Stimulated activated effector memory CD8-positive, alpha-beta T cell treated with anti-CD3 and anti-CD28 coated beads, Interleukin-12 subunit alpha, Interleukin-12 subunit beta, amount 100 ng/mL, for 72 hours (primary cell): ENCODE data around the gene PSEN1.

ENCODE experiments used
- ATAC-seq: fragments of 150-1000 bp; cut with Tn5 transposase; 2 replicates; pipeline ENCODE4 v1.10.0; 2021
- DNase-seq, 2 donors: peaks; one replicate each; pipeline ENCODE4 v3.0.0; 2021 to 2022; ENCODE audit warnings: low spot score in 2 of 2
- H3K27ac Mint-ChIP-seq: one replicate; pipeline ENCODE4 v1.8.0; 2022; ENCODE audit warnings: mild to moderate bottlenecking, mixed read lengths
- H3K36me3 Mint-ChIP-seq: one replicate; pipeline ENCODE4 v1.8.0; 2022; ENCODE audit warnings: mild to moderate bottlenecking, mixed read lengths
- H3K4me1 Mint-ChIP-seq: one replicate; pipeline ENCODE4 v1.8.0; 2022; ENCODE audit warnings: mixed read lengths
- H3K4me3 Mint-ChIP-seq: one replicate; pipeline ENCODE4 v1.8.0; 2022; ENCODE audit warnings: mild to moderate bottlenecking, mixed read lengths
- H3K9me3 Mint-ChIP-seq: one replicate; pipeline ENCODE4 v1.8.0; 2022; ENCODE audit warnings: mixed read lengths

Gene PSEN1

GRCh38 chr14:73237219-73237785 lies 101.0 kb downstream of the PSEN1 start, which contains the start of gene PAPLN:
Gene PAPLN, plus strand, starts transcription at chr14:73237506. Its CDS starts 2,273 bp downstream, at chr14:73239779.
- Mint-ChIP-seq H3K4me3 (peak within 1 kb of the TSS; percentile 52), H3K27ac (no peak within 1 kb of the TSS), H3K4me1 (peaks cover 30% of the 10 kb centered on the region), H3K9me3 (no peaks in the 10 kb centered on the region), H3K36me3 (peaks cover 6% of the 10 kb centered on the region)
- DNase-seq, result no peak
- peak; percentile 46 for ATAC-seq

DNA sequence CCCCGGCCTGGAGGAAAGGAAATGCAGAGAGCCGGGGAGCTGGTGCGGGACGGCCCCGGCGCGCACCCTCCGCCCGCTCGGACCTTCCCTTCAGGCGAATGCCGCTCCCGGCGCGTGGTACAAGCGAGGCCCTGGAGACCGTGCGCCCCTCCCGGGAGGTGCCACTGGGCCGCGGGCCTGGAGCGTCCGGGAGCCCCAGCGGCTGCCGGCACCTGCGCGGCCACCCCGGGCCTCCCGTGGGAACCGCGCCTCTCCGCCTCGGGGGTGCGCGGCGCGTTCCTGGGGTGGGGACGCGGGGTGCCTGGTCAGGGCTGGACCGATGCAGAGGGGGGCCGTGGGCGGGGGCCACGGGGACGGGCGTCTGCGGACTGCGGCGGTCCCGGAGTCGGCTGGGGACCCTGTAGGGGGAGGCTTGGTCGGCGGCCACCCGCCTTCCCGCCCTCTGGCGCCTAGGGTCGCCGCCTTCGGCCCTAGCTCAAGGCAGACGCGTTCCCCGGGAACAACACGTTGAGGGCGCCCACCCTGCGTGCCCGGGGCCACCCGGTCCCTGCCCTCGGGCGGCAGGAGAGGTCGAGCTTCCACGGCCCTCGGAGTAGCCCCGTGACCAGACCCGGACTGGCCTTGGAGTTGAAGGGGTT lies 101.6 kb downstream of the PSEN1 start:
- H3K4me1 Mint-ChIP-seq, result peaks cover 35% of the 10 kb centered on the region
- ATAC-seq (no peak), DNase-seq (no peak)
- no peak overlapping the region for H3K27ac Mint-ChIP-seq
- peaks cover 6% of the 10 kb centered on the region for H3K36me3 Mint-ChIP-seq
- H3K9me3 Mint-ChIP-seq, result no peaks in the 10 kb centered on the region
- peak overlapping the region; percentile 52 for H3K4me3 Mint-ChIP-seq

- peak; percentile 29 for ATAC-seq
- Mint-ChIP-seq H3K4me3 (peak overlapping the region; percentile 47), H3K27ac (no peak overlapping the region), H3K36me3 (peaks cover 6% of the 10 kb centered on the region), H3K4me1 (peaks cover 40% of the 10 kb centered on the region), H3K9me3 (no peaks in the 10 kb centered on the region)
- no peak for DNase-seq
Measured at GRCh38 chr14:73238424-73238852, 102.1 kb downstream of the PSEN1 start.

- H3K4me1 Mint-ChIP-seq, result peaks cover 39% of the 10 kb centered on the region
- ATAC-seq (no peak), DNase-seq (no peak)
- no peak overlapping the region for H3K27ac Mint-ChIP-seq
- no peaks in the 10 kb centered on the region for H3K9me3 Mint-ChIP-seq
- peaks cover 6% of the 10 kb centered on the region for H3K36me3 Mint-ChIP-seq
- H3K4me3 Mint-ChIP-seq, result peak overlapping the region; percentile 47
Measured at GRCh38 chr14:73238941-73239340, 102.6 kb downstream of the PSEN1 start.

DNA sequence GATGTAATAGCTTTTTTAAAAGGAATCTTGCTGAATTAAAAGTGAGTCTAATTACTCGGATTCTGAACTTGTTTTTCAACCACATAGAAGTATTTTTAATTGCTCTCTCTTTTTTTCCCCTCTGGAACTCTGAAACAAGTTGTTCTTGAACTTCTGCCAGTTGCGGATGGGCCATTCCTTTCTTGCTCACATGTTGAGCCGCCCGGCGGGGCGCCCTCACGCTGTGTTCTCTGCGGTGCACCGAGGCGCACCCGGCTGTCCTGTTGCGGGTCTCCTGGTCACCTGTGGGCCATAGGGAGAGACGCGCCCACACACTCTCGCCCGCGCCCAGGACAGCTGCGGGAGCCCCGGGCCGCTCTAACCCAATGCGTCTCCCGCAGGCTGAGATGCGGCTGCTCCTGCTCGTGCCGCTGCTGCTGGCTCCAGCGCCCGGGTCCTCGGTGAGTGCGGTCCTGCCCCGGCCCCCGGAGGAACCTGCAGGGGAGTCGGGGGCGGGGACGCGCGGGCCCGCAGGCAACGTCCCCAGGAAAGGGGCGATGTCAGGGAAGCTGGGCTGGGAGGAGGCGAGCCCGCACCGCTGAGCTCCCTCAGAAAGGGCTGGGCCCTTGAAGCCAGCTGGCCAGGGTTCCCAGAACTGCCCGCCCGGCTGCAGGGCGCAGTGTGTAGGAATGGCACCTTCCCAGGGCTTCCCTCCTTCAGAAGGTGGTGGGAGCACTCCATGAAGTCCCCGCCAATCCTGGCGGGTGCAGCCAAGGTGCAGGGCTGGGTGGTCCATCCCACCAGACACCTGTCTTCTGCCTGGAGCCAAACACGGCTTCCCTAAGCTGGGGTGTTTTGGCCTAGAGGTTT lies 103.3 kb downstream of the PSEN1 start:
- no peak overlapping the region for H3K4me3 Mint-ChIP-seq
- H3K36me3 Mint-ChIP-seq, result peaks cover 6% of the 10 kb centered on the region
- H3K4me1 Mint-ChIP-seq, result peaks cover 37% of the 10 kb centered on the region
- no peak for DNase-seq
- H3K9me3 Mint-ChIP-seq, result no peaks in the 10 kb centered on the region
- no peak overlapping the region for H3K27ac Mint-ChIP-seq
- ATAC-seq, result no peak

GRCh38 chr14:73240816-73241480 lies 104.6 kb downstream of the PSEN1 start:
- Mint-ChIP-seq H3K4me3 (no peak overlapping the region), H3K9me3 (no peaks in the 10 kb centered on the region), H3K4me1 (peaks cover 44% of the 10 kb centered on the region), H3K27ac (no peak overlapping the region), H3K36me3 (peaks cover 6% of the 10 kb centered on the region)
- DNase-seq, result no peak
- no peak for ATAC-seq

- Mint-ChIP-seq H3K27ac (no peak overlapping the region), H3K4me3 (no peak overlapping the region), H3K4me1 (peaks cover 42% of the 10 kb centered on the region)
Measured at GRCh38 chr14:73241481-73242165, 105.3 kb downstream of the PSEN1 start.

DNA sequence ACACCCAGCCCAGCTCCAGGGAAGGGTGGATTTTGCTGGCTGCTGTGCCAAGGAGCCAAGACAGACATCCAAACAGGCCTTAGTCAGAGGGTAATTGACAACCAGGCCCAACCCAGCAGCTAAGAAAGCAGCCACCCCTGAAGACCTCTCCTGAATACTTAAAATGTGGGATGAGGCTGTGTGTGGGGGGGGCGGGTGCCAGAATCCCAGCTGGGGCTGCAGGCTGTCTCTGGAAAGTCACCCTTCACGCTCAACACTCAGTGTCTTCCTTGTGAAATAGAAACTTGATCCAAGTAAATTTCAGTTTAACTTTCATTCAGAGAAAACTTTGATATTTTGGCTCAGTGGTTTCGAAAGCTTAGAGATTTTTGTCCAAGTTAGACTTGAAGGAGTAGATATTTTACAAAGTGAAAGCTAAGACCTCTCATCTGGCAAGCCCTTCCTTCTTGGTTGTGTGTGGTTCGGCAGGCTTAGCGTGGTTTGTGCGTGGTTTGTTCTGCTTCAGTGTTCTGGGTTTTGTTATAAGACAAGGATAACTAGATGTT lies 106.1 kb downstream of the PSEN1 start:
- Mint-ChIP-seq H3K4me1 (peaks cover 43% of the 10 kb centered on the region), H3K4me3 (no peak overlapping the region), H3K9me3 (no peaks in the 10 kb centered on the region), H3K27ac (no peak overlapping the region), H3K36me3 (peaks cover 10% of the 10 kb centered on the region)
- DNase-seq (no peak), ATAC-seq (no peak)

More at GRCh38 chr14:73241481-73242165, 105.3 kb downstream of the PSEN1 start:
- Mint-ChIP-seq H3K36me3 (peaks cover 11% of the 10 kb centered on the region), H3K9me3 (no peaks in the 10 kb centered on the region)
- DNase-seq (no peak), ATAC-seq (no peak)

GRCh38 chr14:73243341-73243740 lies 107.0 kb downstream of the PSEN1 start:
- Mint-ChIP-seq H3K4me1 (peaks cover 51% of the 10 kb centered on the region), H3K4me3 (no peak overlapping the region), H3K27ac (no peak overlapping the region), H3K36me3 (peaks cover 16% of the 10 kb centered on the region), H3K9me3 (no peaks in the 10 kb centered on the region)
- DNase-seq (no peak), ATAC-seq (no peak)

- Mint-ChIP-seq H3K9me3 (no peaks in the 10 kb centered on the region), H3K27ac (no peak overlapping the region)
- ATAC-seq, result no peak
Measured at GRCh38 chr14:73243748-73244147, 107.4 kb downstream of the PSEN1 start.

DNA sequence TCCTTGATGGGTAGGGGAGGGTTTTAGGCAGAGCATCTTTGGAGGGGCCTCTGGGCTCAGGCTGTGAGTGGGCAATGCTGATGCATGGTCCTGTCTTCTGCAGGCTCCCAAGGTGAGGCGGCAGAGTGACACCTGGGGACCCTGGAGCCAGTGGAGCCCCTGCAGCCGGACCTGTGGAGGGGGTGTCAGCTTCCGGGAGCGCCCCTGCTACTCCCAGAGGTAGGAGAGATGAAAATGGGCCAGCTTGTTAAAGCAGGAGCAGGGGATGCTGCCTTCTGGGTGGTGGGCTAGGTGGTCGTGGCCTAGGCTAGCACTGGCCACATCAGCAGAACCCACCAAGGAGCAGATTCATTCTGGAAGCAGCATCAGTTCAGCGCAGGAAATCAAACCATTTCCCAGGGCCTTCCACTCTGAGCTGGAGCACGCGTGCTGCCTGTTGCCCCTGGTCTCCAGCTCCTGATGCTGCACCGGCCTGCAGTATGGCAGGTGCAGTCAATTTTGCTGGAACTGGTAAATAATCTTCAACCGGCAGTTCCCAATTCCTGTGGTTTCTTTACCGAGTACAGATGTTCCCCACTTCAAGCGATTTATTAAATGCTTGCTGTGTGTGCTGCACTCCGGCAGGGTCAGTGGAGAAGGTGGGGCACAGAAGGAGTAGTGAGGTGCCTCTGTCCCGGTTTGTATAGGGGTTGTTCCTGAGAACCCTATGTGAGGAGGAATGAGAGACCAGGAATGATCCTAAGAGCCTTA lies 108.4 kb downstream of the PSEN1 start:
- DNase-seq, result no peak
- Mint-ChIP-seq H3K4me1 (peaks cover 56% of the 10 kb centered on the region), H3K4me3 (peak overlapping the region; percentile 85), H3K36me3 (peaks cover 16% of the 10 kb centered on the region), H3K27ac (peak overlapping the region; percentile 50), H3K9me3 (no peaks in the 10 kb centered on the region)
- ATAC-seq, result no peak

More at GRCh38 chr14:73243748-73244147, 107.4 kb downstream of the PSEN1 start:
- Mint-ChIP-seq H3K4me3 (no peak overlapping the region), H3K36me3 (peaks cover 16% of the 10 kb centered on the region), H3K4me1 (peaks cover 51% of the 10 kb centered on the region)
- DNase-seq, result no peak

DNA sequence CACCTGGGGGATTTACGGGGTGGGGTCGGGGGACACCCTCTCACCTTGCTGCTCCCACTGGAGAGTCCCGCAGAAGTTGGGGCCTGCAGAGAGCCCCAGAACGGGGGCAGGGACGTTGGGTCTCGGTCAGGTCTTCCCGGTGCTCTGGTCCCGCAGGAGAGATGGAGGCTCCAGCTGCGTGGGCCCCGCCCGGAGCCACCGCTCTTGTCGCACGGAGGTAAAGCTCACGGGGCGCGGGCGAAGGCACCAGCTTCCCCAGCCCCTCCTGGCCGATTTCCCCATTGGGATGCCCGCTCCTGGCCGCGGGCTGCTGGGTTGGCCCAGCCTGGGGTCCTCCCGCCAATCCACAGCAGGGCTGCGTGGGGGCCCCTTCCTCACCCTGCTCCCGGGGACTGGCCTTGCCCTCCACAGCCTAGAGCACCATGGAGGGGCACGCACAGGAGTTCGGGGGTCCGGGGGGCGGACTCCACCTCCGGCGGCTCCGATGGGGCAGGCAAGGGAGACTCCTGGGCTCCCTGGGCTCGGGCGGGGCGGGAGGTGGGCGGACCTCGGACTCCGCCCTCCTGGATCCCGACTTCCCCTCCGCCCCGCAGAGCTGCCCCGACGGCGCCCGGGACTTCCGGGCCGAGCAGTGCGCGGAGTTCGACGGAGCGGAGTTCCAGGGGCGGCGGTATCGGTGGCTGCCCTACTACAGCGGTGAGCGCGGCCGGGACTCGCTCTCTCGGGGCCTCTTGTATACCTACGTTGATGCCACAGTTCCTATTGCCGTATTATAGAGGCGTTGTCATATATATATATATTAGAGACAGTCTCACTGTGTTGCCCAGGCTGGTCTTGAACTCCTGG lies 109.4 kb downstream of the PSEN1 start:
- peak overlapping the region; percentile 78 for H3K27ac Mint-ChIP-seq
- peaks cover 58% of the 10 kb centered on the region for H3K4me1 Mint-ChIP-seq
- ATAC-seq, result peak; percentile 80

More for the DNA sequence above, 109.4 kb downstream of the PSEN1 start:
- Mint-ChIP-seq H3K4me3 (peak overlapping the region; percentile 85), H3K36me3 (peaks cover 16% of the 10 kb centered on the region), H3K9me3 (no peaks in the 10 kb centered on the region)
- DNase-seq, result peak; percentile 30 to 67
